ENCODE measurements around the gene ERVW-1.

DNA sequence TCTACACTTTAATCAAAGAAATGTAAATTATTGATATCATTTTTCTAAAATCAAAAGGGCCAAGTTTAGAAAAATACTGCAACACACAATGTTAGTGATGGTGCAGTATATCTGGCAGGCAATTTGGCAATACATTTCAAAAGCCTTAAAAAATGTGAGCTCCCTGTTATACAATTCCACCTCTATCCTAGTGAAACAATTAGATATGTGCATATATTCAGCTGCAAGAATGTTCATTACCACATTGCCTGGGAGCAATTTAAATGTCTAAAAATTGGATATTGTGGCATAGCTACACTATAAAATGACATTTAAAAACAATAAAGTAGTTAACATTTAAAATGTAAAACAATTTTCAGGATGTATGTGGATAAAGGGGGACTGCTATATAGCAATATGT lies 10.1 kb upstream of the ERVW-1 start:
- TF ChIP-seq EZH2phosphoT487 (IDR thresholded peaks at IDR 0.05; ENCODE audit: borderline replicate concordance, low read length) (no peak), CTCF (IDR thresholded peaks at IDR 0.05; ENCODE audit: low read depth, low read length, poor library complexity, severe bottlenecking) (no peak)
